Fibroblast of pulmonary artery (primary cell): ENCODE data around the gene WASHC4.

Experiments used
- DNase-seq: peaks from one replicate; pipeline ENCODE4 v3.0.0-alpha.2; 2010; ENCODE audit warnings: low read depth
- H3K4me3 ChIP-seq: replicated peaks from 2 replicates; pipeline ENCODE4 v1.5.1; 2011; ENCODE audit warnings: low read depth, mild to moderate bottlenecking, control low read depth, low read length, moderate library complexity
- TF ChIP-seq, protein P1 (sequence below): IDR thresholded peaks from 2 replicates; pipeline ENCODE4 v1.5.1; 2011; ENCODE audit warnings: mild to moderate bottlenecking, control low read depth, low read length, inconsistent platforms; ENCODE audit errors: missing control alignments

The WASHC4 gene

DNA sequence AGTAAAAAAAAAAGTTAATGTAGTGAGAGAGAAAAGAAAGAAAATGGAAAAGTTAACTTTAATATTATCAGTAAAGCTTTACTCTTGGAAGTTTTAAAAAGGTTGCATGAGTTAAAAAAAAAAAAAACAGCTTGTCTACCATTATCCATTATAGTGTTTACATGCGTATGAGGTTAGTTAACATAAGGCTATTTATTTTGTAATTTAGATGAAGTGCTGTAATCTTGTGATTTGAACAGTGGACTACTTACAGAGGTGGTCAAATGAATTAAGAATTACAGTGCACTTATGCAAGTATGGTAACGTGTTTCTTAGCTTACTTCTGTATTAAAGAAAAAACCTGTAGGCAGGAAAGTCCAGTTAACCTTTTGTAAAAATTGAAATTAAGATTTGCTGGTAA, 30.7 kb downstream of the WASHC4 start:
- no peak overlapping the region for H3K4me3 ChIP-seq
- DNase-seq = no peak
- TF ChIP-seq, protein P1, sequence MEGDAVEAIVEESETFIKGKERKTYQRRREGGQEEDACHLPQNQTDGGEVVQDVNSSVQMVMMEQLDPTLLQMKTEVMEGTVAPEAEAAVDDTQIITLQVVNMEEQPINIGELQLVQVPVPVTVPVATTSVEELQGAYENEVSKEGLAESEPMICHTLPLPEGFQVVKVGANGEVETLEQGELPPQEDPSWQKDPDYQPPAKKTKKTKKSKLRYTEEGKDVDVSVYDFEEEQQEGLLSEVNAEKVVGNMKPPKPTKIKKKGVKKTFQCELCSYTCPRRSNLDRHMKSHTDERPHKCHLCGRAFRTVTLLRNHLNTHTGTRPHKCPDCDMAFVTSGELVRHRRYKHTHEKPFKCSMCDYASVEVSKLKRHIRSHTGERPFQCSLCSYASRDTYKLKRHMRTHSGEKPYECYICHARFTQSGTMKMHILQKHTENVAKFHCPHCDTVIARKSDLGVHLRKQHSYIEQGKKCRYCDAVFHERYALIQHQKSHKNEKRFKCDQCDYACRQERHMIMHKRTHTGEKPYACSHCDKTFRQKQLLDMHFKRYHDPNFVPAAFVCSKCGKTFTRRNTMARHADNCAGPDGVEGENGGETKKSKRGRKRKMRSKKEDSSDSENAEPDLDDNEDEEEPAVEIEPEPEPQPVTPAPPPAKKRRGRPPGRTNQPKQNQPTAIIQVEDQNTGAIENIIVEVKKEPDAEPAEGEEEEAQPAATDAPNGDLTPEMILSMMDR = no peak

DNA sequence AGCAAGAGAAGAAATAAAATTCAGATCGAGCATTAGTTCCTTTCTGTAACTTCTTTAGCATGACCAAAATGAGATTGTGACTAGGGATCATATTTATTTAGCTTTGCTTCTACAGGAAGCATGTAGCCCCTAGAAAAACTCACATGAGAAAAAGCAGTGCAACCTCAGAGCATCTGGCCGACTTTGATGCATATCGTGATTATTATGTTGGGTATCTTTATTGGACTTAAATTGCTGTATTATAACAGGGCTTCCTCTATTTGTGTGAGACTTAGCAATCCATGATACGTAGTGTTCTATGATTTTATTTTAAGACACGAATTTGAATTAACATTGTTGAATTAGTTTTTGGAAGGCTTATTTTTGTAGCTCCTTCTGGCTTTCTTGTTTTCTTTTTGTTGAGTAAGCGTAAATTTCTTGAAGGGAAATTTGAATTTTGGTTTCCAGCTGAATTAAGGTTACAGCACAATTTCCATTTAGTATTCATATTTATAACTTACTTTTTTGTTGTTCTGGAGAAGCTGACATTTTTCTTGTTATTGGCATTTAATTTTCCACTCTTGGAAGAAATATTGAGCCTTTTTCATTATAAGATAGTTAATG, 33.9 kb downstream of the WASHC4 start:
- DNase-seq = no peak
- H3K4me3 ChIP-seq = no peak overlapping the region
- TF ChIP-seq, protein P1 = no peak

DNA sequence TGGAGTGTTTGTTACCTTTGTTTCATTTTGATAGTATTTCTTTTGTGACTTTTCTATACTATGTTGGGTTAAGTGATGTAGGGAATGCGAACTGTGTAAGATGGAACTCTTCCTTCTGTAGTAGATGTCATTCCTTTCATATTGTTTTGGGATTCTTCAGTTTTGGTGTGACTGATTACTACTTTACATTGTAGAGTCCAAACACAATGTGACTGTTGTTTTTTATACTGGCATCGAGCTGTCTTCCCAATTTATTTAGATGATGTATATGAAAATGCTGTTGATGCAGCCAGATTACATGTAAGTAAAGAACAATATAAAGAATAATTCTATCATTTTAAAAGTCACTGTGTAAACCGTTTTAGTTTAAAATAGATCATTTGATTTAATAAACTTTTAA, 34.7 kb downstream of the WASHC4 start:
- no peak for DNase-seq
- TF ChIP-seq, protein P1 = no peak
- no peak overlapping the region for H3K4me3 ChIP-seq

DNA sequence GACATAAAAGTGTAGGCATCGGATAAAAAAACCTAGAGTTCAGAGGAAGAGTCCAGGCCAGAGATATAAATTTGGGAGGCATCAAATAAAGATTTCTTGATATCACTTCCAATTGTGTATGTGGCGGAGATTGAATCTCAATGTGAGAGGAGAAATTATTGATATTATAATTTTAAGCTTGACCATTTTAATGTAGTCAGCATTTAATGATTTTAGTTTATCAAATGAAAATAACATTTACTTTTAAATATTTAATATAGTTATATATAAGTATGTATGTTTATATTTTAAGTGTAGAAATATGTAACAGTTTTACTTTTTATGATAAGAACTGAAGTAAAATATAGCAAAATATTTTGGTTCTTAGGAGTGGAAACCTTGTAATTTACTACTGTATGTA, 48.7 kb downstream of the WASHC4 start:
- no peak for DNase-seq
- no peak overlapping the region for H3K4me3 ChIP-seq
- TF ChIP-seq, protein P1 = no peak

DNA sequence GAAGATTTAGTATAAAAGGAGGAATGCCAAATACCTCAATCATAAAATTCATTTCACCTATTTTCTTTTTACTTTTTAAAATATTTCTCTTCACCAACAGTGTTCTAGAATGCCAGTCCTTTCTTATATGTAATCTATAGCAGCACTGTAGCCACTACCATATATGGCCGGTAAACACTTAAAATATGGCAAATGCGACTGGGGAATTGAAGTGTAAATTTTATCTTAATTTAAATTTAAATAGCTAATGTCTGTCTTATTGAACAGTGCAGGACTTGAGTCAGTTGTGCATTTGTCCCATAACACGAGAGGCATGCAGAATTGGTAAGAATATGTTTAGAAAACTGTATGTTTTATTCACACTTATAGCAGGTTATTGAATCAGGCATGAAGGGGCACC, 50.1 kb downstream of the WASHC4 start:
- TF ChIP-seq, protein P1 = no peak
- DNase-seq = no peak
- H3K4me3 ChIP-seq = no peak overlapping the region

DNA sequence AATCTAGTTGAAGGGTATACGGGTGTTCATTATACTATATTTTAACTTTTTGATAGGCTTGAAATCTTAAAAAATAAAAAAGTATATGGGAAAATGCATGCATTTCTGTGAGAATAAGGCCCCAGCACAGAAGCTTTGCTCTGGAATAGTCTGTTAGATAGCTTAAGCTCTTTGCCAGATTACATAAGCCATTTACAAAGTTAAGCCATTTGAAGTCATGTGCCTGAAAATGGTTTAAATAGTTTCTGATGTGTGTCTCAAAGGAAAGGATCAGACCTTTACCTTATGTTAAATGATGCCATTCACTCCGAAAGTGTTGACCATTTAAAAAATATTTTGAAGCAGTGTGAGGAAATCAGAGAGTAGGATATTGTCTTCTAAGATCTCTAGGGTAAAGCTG, 51.3 kb downstream of the WASHC4 start:
- TF ChIP-seq, protein P1 = no peak
- no peak overlapping the region for H3K4me3 ChIP-seq
- DNase-seq = no peak

DNA sequence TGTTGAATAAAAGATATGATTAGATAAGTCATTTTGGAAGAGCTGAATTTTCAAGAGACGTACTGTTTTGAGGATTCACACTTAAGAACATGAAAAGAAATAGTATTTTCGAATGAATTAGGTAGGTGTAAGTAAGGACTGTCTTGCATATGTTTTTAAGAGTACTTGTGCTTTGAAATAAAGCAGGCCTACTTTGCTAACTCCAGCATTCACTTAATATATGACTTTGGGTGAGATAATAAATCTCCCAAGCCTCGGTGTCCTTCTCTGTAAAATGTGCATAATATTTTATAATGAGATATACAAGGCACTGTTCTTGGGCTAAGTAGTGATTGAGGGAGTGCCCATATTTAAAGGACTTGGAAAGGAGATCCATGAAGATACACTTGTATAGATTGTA, 54.6 kb downstream of the WASHC4 start:
- TF ChIP-seq, protein P1 = no peak
- H3K4me3 ChIP-seq = no peak overlapping the region
- no peak for DNase-seq
